Measurements from ENCODE around the gene CA10.

The CA10 gene

GRCh38 chr17:51731941-51732722 is 426.4 kb downstream of the CA10 start:
- Histone ChIP-seq H2BK5ac (ENCODE audit: low read depth, low read length, poor library complexity) (no peak overlapping the region), H3K18ac (ENCODE audit: low read length) (no peak overlapping the region), H2BK120ac (ENCODE audit: insufficient read depth, low read length, poor library complexity) (no peak overlapping the region), H3K79me1 (ENCODE audit: low read length) (no peaks in the 10 kb centered on the region), H3K4ac (ENCODE audit: low read depth, low read length) (no peak overlapping the region), H2BK12ac (ENCODE audit: low read length) (no peak overlapping the region), H2AFZ (ENCODE audit: insufficient read depth, low read length, poor library complexity) (no peak overlapping the region), H3K36me3 (ENCODE audit: control insufficient read depth in 1 of 2, insufficient read depth in 2 of 2, low read length in 2 of 2) (no peaks in the 10 kb centered on the region), H3K4me1 (ENCODE audit: control insufficient read depth in 1 of 2, insufficient read depth in 2 of 2, low read length in 2 of 2) (no peaks in the 10 kb centered on the region), H4K12ac (ENCODE audit: low read depth, low read length) (no peak overlapping the region), H3K9ac (ENCODE audit: low read length) (no peak overlapping the region), H3K27ac (ENCODE audit: low read depth, low read length) (no peak overlapping the region), H3K79me2 (ENCODE audit: control insufficient read depth, insufficient read depth, low read length, poor library complexity) (no peaks in the 10 kb centered on the region), H3K27me3 (ENCODE audit: insufficient read depth, low read length) (no peaks in the 10 kb centered on the region), H4K91ac (ENCODE audit: low read depth, low read length) (no peak overlapping the region), H3K9me3 (ENCODE audit: insufficient read depth, low read depth, low read length) (no peaks in the 10 kb centered on the region), H3K4me3 (ENCODE audit: low read depth, low read length) (no peak overlapping the region), H2AK5ac (ENCODE audit: low read length) (no peak overlapping the region), H3K14ac (ENCODE audit: low read length) (no peak overlapping the region), H4K8ac (ENCODE audit: low read depth, low read length) (no peak overlapping the region), H3K4me2 (ENCODE audit: low read length) (no peak overlapping the region), H3K23ac (ENCODE audit: low read length) (no peak overlapping the region)
- DNase-seq = no peak
- WGBS (ENCODE audit: extremely low coverage, insufficient coverage, insufficient read length) = no CpG with 5 or more reads among the region's 6 CpGs

GRCh38 chr17:51730303-51731050 is 428.0 kb downstream of the CA10 start:
- no peak overlapping the region for H3K27ac ChIP-seq (ENCODE audit: low read depth, low read length)
- no peak overlapping the region for H4K12ac ChIP-seq (ENCODE audit: low read depth, low read length)
- no peak overlapping the region for H2BK12ac ChIP-seq (ENCODE audit: low read length)
- H3K4me2 ChIP-seq (ENCODE audit: low read length) = no peak overlapping the region
- H3K79me2 ChIP-seq (ENCODE audit: control insufficient read depth, insufficient read depth, low read length, poor library complexity) = no peaks in the 10 kb centered on the region
- H3K27me3 ChIP-seq (ENCODE audit: insufficient read depth, low read length) = no peaks in the 10 kb centered on the region
- H2AFZ ChIP-seq (ENCODE audit: insufficient read depth, low read length, poor library complexity) = no peak overlapping the region
- no peak overlapping the region for H3K4ac ChIP-seq (ENCODE audit: low read depth, low read length)
- WGBS (ENCODE audit: extremely low coverage, insufficient coverage, insufficient read length) = no CpG with 5 or more reads among the region's 4 CpGs
- no peak overlapping the region for H4K8ac ChIP-seq (ENCODE audit: low read depth, low read length)
- H3K9me3 ChIP-seq (ENCODE audit: insufficient read depth, low read depth, low read length) = no peaks in the 10 kb centered on the region
- H3K14ac ChIP-seq (ENCODE audit: low read length) = no peak overlapping the region
- no peak overlapping the region for H3K23ac ChIP-seq (ENCODE audit: low read length)
- H2BK120ac ChIP-seq (ENCODE audit: insufficient read depth, low read length, poor library complexity) = no peak overlapping the region
- H3K9ac ChIP-seq (ENCODE audit: low read length) = no peak overlapping the region
- DNase-seq = no peak
- H4K91ac ChIP-seq (ENCODE audit: low read depth, low read length) = no peak overlapping the region
- no peak overlapping the region for H3K18ac ChIP-seq (ENCODE audit: low read length)
- no peak overlapping the region for H2AK5ac ChIP-seq (ENCODE audit: low read length)
- no peaks in the 10 kb centered on the region for H3K36me3 ChIP-seq (ENCODE audit: control insufficient read depth in 1 of 2, insufficient read depth in 2 of 2, low read length in 2 of 2)
- H3K4me1 ChIP-seq (ENCODE audit: control insufficient read depth in 1 of 2, insufficient read depth in 2 of 2, low read length in 2 of 2) = no peaks in the 10 kb centered on the region
- H2BK5ac ChIP-seq (ENCODE audit: low read depth, low read length, poor library complexity) = no peak overlapping the region
- no peak overlapping the region for H3K4me3 ChIP-seq (ENCODE audit: low read depth, low read length)
- no peaks in the 10 kb centered on the region for H3K79me1 ChIP-seq (ENCODE audit: low read length)

- Histone ChIP-seq H2BK12ac (ENCODE audit: low read length) (no peak overlapping the region), H3K4me2 (ENCODE audit: low read length) (no peak overlapping the region), H3K79me2 (ENCODE audit: control insufficient read depth, insufficient read depth, low read length, poor library complexity) (no peaks in the 10 kb centered on the region), H3K18ac (ENCODE audit: low read length) (no peak overlapping the region), H3K4me3 (ENCODE audit: low read depth, low read length) (no peak overlapping the region), H2BK5ac (ENCODE audit: low read depth, low read length, poor library complexity) (no peak overlapping the region), H3K14ac (ENCODE audit: low read length) (no peak overlapping the region), H3K79me1 (ENCODE audit: low read length) (no peaks in the 10 kb centered on the region), H4K8ac (ENCODE audit: low read depth, low read length) (no peak overlapping the region), H2BK120ac (ENCODE audit: insufficient read depth, low read length, poor library complexity) (no peak overlapping the region), H3K27ac (ENCODE audit: low read depth, low read length) (no peak overlapping the region), H3K27me3 (ENCODE audit: insufficient read depth, low read length) (no peaks in the 10 kb centered on the region), H4K12ac (ENCODE audit: low read depth, low read length) (no peak overlapping the region), H3K4me1 (ENCODE audit: control insufficient read depth in 1 of 2, insufficient read depth in 2 of 2, low read length in 2 of 2) (no peaks in the 10 kb centered on the region), H3K23ac (ENCODE audit: low read length) (no peak overlapping the region), H3K4ac (ENCODE audit: low read depth, low read length) (no peak overlapping the region), H4K91ac (ENCODE audit: low read depth, low read length) (no peak overlapping the region), H3K9ac (ENCODE audit: low read length) (no peak overlapping the region), H2AFZ (ENCODE audit: insufficient read depth, low read length, poor library complexity) (no peak overlapping the region), H2AK5ac (ENCODE audit: low read length) (no peak overlapping the region), H3K36me3 (ENCODE audit: control insufficient read depth in 1 of 2, insufficient read depth in 2 of 2, low read length in 2 of 2) (no peaks in the 10 kb centered on the region), H3K9me3 (ENCODE audit: insufficient read depth, low read depth, low read length) (no peaks in the 10 kb centered on the region)
- no CpG with 5 or more reads among the region's 3 CpGs for WGBS (ENCODE audit: extremely low coverage, insufficient coverage, insufficient read length)
- DNase-seq = no peak
Measured at GRCh38 chr17:51725185-51725584, 433.3 kb downstream of the CA10 start.

- no CpG with 5 or more reads among the region's 1 CpG for WGBS (ENCODE audit: extremely low coverage, insufficient coverage, insufficient read length)
- no peaks in the 10 kb centered on the region for H3K79me1 ChIP-seq (ENCODE audit: low read length)
- no peak overlapping the region for H3K9ac ChIP-seq (ENCODE audit: low read length)
Measured at GRCh38 chr17:51724043-51724580, 434.4 kb downstream of the CA10 start.

More at GRCh38 chr17:51724043-51724580, 434.4 kb downstream of the CA10 start:
- no peak overlapping the region for H2BK5ac ChIP-seq (ENCODE audit: low read depth, low read length, poor library complexity)
- H3K23ac ChIP-seq (ENCODE audit: low read length) = no peak overlapping the region
- H4K12ac ChIP-seq (ENCODE audit: low read depth, low read length) = no peak overlapping the region
- no peak overlapping the region for H3K18ac ChIP-seq (ENCODE audit: low read length)
- H3K27ac ChIP-seq (ENCODE audit: low read depth, low read length) = no peak overlapping the region
- no peaks in the 10 kb centered on the region for H3K4me1 ChIP-seq (ENCODE audit: control insufficient read depth in 1 of 2, insufficient read depth in 2 of 2, low read length in 2 of 2)
- H2AFZ ChIP-seq (ENCODE audit: insufficient read depth, low read length, poor library complexity) = no peak overlapping the region
- no peak for DNase-seq
- no peak overlapping the region for H3K4me3 ChIP-seq (ENCODE audit: low read depth, low read length)
- no peaks in the 10 kb centered on the region for H3K79me2 ChIP-seq (ENCODE audit: control insufficient read depth, insufficient read depth, low read length, poor library complexity)
- H3K36me3 ChIP-seq (ENCODE audit: control insufficient read depth in 1 of 2, insufficient read depth in 2 of 2, low read length in 2 of 2) = no peaks in the 10 kb centered on the region
- H2AK5ac ChIP-seq (ENCODE audit: low read length) = no peak overlapping the region
- no peak overlapping the region for H3K14ac ChIP-seq (ENCODE audit: low read length)
- no peaks in the 10 kb centered on the region for H3K27me3 ChIP-seq (ENCODE audit: insufficient read depth, low read length)
- H3K4ac ChIP-seq (ENCODE audit: low read depth, low read length) = no peak overlapping the region
- no peak overlapping the region for H2BK120ac ChIP-seq (ENCODE audit: insufficient read depth, low read length, poor library complexity)
- H3K9me3 ChIP-seq (ENCODE audit: insufficient read depth, low read depth, low read length) = no peaks in the 10 kb centered on the region
- H4K8ac ChIP-seq (ENCODE audit: low read depth, low read length) = no peak overlapping the region
- H2BK12ac ChIP-seq (ENCODE audit: low read length) = no peak overlapping the region
- no peak overlapping the region for H3K4me2 ChIP-seq (ENCODE audit: low read length)
- no peak overlapping the region for H4K91ac ChIP-seq (ENCODE audit: low read depth, low read length)

Measured in trophoblast cell (in vitro differentiated cells and primary cell).